HL-60/S4 (cell line): Measurements from ENCODE around the gene STYXL1.

Experiments
- in situ Hi-C: fragments of 300-500 bp; cut with MboI; formaldehyde crosslinking; loops from 2 replicates; pipeline ENCODE4 v1.14.3; 2022; ENCODE audit warnings: low sequenced_read_pairs

STYXL1 gene

GRCh38 chr7:75981453-75982305 lies 66.1 kb downstream of the STYXL1 start:
- in situ Hi-C loops = no loop called here

- in situ Hi-C loops = no loop called here
These were observed 66.7 kb downstream of the STYXL1 start for GRCh38 chr7:75981203-75981452.

GRCh38 chr7:75980430-75981202 lies 67.2 kb downstream of the STYXL1 start:
- in situ Hi-C loops = no loop called here

GRCh38 chr7:75979759-75980429 lies 67.9 kb downstream of the STYXL1 start:
- in situ Hi-C loops = no loop called here

GRCh38 chr7:75977743-75978142 lies 70.1 kb downstream of the STYXL1 start:
- in situ Hi-C loops = no loop called here

- in situ Hi-C loops = no loop called here
These were observed 75.6 kb downstream of the STYXL1 start for GRCh38 chr7:75971961-75972763.

GRCh38 chr7:75971309-75971960 lies 76.4 kb downstream of the STYXL1 start:
- in situ Hi-C loops = no loop called here

- in situ Hi-C loops = no loop called here
These were observed 77.9 kb downstream of the STYXL1 start for GRCh38 chr7:75969704-75970498.

GRCh38 chr7:75969182-75969581 lies 78.6 kb downstream of the STYXL1 start:
- in situ Hi-C loops = no loop called here

GRCh38 chr7:75968561-75969001 lies 79.2 kb downstream of the STYXL1 start:
- in situ Hi-C loops = no loop called here

- in situ Hi-C loops = no loop called here
These were observed 79.8 kb downstream of the STYXL1 start for GRCh38 chr7:75968012-75968411.

GRCh38 chr7:75967487-75967997 lies 80.3 kb downstream of the STYXL1 start:
- in situ Hi-C loops = no loop called here

GRCh38 chr7:75967055-75967454 lies 80.7 kb downstream of the STYXL1 start:
- in situ Hi-C loops = no loop called here

GRCh38 chr7:75966190-75966961 lies 81.4 kb downstream of the STYXL1 start:
- in situ Hi-C loops = no loop called here

- in situ Hi-C loops = no loop called here
These were observed 82.2 kb downstream of the STYXL1 start for GRCh38 chr7:75965617-75966016.

- in situ Hi-C loops = no loop called here
These were observed 84.3 kb downstream of the STYXL1 start for GRCh38 chr7:75963381-75963995.

- in situ Hi-C loops = no loop called here
These were observed 85.0 kb downstream of the STYXL1 start for GRCh38 chr7:75962607-75963380.
